HG03175 (cell line): ENCODE results near the gene PCDH19.

Experiments used
- ATAC-seq: cut with Tn5 transposase; IDR thresholded peaks from one replicate; pipeline ENCODE4 v1.9.1; 2021; ENCODE audit warnings: mild to moderate bottlenecking, moderate library complexity; ENCODE audit not compliant: unreplicated experiment

PCDH19 gene

GRCh38 chrX:100405424-100405823 is 4.6 kb downstream of the PCDH19 start:
- no peak for ATAC-seq

GRCh38 chrX:100404851-100405250 is 5.2 kb downstream of the PCDH19 start:
- ATAC-seq, result no peak

GRCh38 chrX:100395781-100396180 is 14.3 kb downstream of the PCDH19 start:
- no peak for ATAC-seq

GRCh38 chrX:100381619-100382018 is 28.5 kb downstream of the PCDH19 start:
- no peak for ATAC-seq

- ATAC-seq, result no peak
These were observed 30.6 kb downstream of the PCDH19 start for GRCh38 chrX:100379388-100379986.

GRCh38 chrX:100377826-100378225 is 32.2 kb downstream of the PCDH19 start:
- ATAC-seq, result no peak

- ATAC-seq, result no peak
These were observed 33.5 kb downstream of the PCDH19 start for GRCh38 chrX:100376576-100376975.

GRCh38 chrX:100373673-100374072 is 36.4 kb downstream of the PCDH19 start:
- no peak for ATAC-seq

- no peak for ATAC-seq
These were observed 41.9 kb downstream of the PCDH19 start for GRCh38 chrX:100368167-100368566.

GRCh38 chrX:100363896-100364295 is 46.2 kb downstream of the PCDH19 start:
- no peak for ATAC-seq

- no peak for ATAC-seq
These were observed 51.3 kb downstream of the PCDH19 start for GRCh38 chrX:100358766-100359165.

- ATAC-seq, result no peak
These were observed 53.6 kb downstream of the PCDH19 start for GRCh38 chrX:100356351-100356896.

GRCh38 chrX:100355680-100356079 is 54.4 kb downstream of the PCDH19 start:
- no peak for ATAC-seq

GRCh38 chrX:100353326-100353725 is 56.7 kb downstream of the PCDH19 start:
- no peak for ATAC-seq

- no peak for ATAC-seq
These were observed 59.2 kb downstream of the PCDH19 start for GRCh38 chrX:100350704-100351489.

GRCh38 chrX:100349391-100349790 is 60.7 kb downstream of the PCDH19 start:
- ATAC-seq, result no peak

GRCh38 chrX:100341142-100341510 is 68.9 kb downstream of the PCDH19 start:
- no peak for ATAC-seq

GRCh38 chrX:100340491-100341141 is 69.5 kb downstream of the PCDH19 start:
- no peak for ATAC-seq

GRCh38 chrX:100328351-100328750 is 81.7 kb downstream of the PCDH19 start:
- ATAC-seq, result no peak

GRCh38 chrX:100319716-100320115 is 90.4 kb downstream of the PCDH19 start:
- ATAC-seq, result no peak

GRCh38 chrX:100316987-100317386 is 93.1 kb downstream of the PCDH19 start:
- ATAC-seq, result no peak

GRCh38 chrX:100315566-100315965 is 94.5 kb downstream of the PCDH19 start:
- no peak for ATAC-seq
